ENCODE measurements around the gene TREX2.

GRCh38 chrX:153473126-153473525 lies 27.3 kb upstream of the TREX2 start:
- no peak for TF ChIP-seq POLR2A (IDR thresholded peaks at IDR 0.05)
- TF ChIP-seq CTCF (IDR thresholded peaks at IDR 0.05): no peak

Data from ovary (tissue), 3 donors.